ENCODE measurements around the gene DNAH8.

DNA sequence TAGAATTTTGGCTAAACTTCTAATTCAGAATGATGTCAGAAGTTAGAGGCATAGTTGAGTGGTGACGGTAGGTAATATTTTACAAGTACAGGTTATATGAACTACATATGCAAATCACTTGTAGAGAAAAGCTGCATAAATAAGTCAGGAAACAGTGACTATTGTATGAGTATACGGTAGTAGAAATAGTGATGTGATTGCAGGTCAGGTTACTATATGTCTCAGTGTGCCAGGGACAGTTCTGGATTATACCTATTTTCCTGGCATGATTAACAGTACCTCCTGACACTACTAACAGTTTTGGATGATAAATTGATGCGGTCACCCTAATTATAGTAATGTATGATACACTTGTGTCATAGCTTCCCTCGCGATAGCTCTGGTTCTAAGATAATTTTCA lies 9.2 kb downstream of the DNAH8 start:
- TF ChIP-seq, protein P1, sequence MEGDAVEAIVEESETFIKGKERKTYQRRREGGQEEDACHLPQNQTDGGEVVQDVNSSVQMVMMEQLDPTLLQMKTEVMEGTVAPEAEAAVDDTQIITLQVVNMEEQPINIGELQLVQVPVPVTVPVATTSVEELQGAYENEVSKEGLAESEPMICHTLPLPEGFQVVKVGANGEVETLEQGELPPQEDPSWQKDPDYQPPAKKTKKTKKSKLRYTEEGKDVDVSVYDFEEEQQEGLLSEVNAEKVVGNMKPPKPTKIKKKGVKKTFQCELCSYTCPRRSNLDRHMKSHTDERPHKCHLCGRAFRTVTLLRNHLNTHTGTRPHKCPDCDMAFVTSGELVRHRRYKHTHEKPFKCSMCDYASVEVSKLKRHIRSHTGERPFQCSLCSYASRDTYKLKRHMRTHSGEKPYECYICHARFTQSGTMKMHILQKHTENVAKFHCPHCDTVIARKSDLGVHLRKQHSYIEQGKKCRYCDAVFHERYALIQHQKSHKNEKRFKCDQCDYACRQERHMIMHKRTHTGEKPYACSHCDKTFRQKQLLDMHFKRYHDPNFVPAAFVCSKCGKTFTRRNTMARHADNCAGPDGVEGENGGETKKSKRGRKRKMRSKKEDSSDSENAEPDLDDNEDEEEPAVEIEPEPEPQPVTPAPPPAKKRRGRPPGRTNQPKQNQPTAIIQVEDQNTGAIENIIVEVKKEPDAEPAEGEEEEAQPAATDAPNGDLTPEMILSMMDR (IDR thresholded peaks at IDR 0.05): no peak
- no peak for TF ChIP-seq POLR2A (IDR thresholded peaks at IDR 0.05)
